HEK293 (cell line): ENCODE data around the gene NSG1.

Experiments used
- REST ChIP-seq: fragments of 450-650 bp; formaldehyde crosslinking; IDR thresholded peaks from 2 replicates; pipeline ENCODE4 v1.5.1; 2016; ENCODE audit warnings: missing biosample characterization, missing genetic modification characterization
- SCRT2 ChIP-seq: fragments of 450-650 bp; formaldehyde crosslinking; IDR thresholded peaks from 2 replicates; pipeline ENCODE4 v1.5.1; 2016; ENCODE audit warnings: missing biosample characterization, missing genetic modification characterization
- TSHZ1 ChIP-seq: fragments of 450-650 bp; formaldehyde crosslinking; IDR thresholded peaks from 2 replicates; pipeline ENCODE4 v1.5.1; 2016; ENCODE audit warnings: missing biosample characterization, missing genetic modification characterization, borderline replicate concordance
- TF ChIP-seq, protein P1 (sequence below): fragments of 450-650 bp; formaldehyde crosslinking; IDR thresholded peaks from 2 replicates; pipeline ENCODE4 v1.5.1; 2016; ENCODE audit warnings: missing biosample characterization, missing genetic modification characterization

GRCh38 chr4:4364486-4365208, 22.3 kb upstream of the NSG1 start:
- TF ChIP-seq REST (tag by site-specific recombination) (no peak), TSHZ1 (no peak), SCRT2 (tag by site-specific recombination) (no peak)
- TF ChIP-seq, protein P1, sequence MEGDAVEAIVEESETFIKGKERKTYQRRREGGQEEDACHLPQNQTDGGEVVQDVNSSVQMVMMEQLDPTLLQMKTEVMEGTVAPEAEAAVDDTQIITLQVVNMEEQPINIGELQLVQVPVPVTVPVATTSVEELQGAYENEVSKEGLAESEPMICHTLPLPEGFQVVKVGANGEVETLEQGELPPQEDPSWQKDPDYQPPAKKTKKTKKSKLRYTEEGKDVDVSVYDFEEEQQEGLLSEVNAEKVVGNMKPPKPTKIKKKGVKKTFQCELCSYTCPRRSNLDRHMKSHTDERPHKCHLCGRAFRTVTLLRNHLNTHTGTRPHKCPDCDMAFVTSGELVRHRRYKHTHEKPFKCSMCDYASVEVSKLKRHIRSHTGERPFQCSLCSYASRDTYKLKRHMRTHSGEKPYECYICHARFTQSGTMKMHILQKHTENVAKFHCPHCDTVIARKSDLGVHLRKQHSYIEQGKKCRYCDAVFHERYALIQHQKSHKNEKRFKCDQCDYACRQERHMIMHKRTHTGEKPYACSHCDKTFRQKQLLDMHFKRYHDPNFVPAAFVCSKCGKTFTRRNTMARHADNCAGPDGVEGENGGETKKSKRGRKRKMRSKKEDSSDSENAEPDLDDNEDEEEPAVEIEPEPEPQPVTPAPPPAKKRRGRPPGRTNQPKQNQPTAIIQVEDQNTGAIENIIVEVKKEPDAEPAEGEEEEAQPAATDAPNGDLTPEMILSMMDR (tag by site-specific recombination), result no peak
